Limb (tissue), 2 donors: ENCODE results near the gene TOP3A.
"Not testable (repeated sequence)": the region's sequence is repeated elsewhere in the genome, so short reads cannot be mapped to it uniquely, and the experiment has no call there.

Experiments
- DNase-seq, 2 donors: peaks; one replicate each; pipeline ENCODE4 v3.0.0-alpha.2; 2016; ENCODE audit errors: extremely low spot score in 2 of 2

TOP3A gene, protein sequence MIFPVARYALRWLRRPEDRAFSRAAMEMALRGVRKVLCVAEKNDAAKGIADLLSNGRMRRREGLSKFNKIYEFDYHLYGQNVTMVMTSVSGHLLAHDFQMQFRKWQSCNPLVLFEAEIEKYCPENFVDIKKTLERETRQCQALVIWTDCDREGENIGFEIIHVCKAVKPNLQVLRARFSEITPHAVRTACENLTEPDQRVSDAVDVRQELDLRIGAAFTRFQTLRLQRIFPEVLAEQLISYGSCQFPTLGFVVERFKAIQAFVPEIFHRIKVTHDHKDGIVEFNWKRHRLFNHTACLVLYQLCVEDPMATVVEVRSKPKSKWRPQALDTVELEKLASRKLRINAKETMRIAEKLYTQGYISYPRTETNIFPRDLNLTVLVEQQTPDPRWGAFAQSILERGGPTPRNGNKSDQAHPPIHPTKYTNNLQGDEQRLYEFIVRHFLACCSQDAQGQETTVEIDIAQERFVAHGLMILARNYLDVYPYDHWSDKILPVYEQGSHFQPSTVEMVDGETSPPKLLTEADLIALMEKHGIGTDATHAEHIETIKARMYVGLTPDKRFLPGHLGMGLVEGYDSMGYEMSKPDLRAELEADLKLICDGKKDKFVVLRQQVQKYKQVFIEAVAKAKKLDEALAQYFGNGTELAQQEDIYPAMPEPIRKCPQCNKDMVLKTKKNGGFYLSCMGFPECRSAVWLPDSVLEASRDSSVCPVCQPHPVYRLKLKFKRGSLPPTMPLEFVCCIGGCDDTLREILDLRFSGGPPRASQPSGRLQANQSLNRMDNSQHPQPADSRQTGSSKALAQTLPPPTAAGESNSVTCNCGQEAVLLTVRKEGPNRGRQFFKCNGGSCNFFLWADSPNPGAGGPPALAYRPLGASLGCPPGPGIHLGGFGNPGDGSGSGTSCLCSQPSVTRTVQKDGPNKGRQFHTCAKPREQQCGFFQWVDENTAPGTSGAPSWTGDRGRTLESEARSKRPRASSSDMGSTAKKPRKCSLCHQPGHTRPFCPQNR

DNA sequence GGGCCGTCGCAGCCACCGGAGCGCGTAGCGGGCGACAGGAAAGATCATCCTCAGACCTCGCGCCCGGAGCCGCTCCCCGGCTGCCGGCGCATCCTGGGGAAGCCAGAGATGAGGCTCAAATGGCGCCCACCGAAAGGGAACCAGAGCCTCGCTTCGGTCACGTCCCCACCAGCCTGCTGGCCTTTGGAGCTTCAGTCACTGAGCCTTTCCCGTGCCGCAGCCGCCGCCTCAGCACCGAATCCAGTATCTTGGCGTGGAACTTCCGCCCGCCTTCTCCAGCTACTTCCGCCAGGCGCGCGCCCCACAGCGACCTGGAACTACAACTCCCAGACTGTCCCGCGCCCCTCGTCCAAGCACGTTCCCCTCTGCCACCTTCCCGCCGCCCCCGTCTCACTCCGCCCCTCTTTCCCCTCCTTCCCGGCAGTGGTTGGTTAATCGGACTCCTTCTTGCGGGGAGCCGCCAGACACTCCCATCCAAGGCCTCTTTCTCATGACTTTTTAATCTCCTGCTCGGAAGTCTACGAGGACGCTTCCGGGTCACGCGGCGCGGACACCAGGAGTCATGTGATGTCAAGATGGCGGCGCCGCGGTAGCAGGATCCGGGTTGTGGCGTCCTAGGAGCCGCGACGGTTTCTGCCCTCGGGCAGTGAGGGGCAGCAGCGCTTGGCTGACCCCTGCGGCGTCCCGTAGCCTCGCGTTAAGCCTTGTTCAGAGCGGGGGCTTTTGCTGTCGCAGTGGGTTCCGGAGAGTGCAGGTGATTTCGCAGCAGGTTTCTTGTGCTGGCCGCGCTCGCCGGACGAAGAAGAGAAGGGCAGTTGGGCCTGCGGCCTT lies at the start of gene TOP3A, which contains the start of gene SMCR8:
Gene TOP3A (minus strand): TSS at position 264 of the 831 bp plus-strand sequence. CDS start 216 bp downstream, at position 48.
Gene SMCR8 (plus strand): TSS at position 563 of the 831 bp plus-strand sequence. CDS start 497 bp downstream, outside the sequence.
- peak; percentile 98 for DNase-seq

DNA sequence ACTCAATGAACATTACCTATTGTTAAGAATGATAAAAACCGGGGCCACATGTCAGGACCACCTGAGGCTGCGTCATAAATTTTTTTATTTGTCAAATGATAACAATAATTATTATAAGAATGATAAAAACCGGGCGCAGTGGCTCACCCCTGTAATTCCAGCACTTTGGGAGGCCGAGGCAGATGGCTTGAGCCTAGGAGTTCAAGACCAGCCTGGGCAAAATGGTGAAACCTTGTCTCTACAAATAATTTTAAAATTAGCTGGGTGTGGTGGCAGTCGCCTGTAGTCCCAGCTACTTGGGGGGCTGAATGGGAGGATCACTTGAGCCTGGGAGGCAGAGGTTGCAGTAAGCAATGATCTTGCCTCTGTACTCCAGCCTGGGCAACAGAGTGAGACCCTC lies 49.4 kb upstream of the TOP3A start:
- DNase-seq, result no peak

DNA sequence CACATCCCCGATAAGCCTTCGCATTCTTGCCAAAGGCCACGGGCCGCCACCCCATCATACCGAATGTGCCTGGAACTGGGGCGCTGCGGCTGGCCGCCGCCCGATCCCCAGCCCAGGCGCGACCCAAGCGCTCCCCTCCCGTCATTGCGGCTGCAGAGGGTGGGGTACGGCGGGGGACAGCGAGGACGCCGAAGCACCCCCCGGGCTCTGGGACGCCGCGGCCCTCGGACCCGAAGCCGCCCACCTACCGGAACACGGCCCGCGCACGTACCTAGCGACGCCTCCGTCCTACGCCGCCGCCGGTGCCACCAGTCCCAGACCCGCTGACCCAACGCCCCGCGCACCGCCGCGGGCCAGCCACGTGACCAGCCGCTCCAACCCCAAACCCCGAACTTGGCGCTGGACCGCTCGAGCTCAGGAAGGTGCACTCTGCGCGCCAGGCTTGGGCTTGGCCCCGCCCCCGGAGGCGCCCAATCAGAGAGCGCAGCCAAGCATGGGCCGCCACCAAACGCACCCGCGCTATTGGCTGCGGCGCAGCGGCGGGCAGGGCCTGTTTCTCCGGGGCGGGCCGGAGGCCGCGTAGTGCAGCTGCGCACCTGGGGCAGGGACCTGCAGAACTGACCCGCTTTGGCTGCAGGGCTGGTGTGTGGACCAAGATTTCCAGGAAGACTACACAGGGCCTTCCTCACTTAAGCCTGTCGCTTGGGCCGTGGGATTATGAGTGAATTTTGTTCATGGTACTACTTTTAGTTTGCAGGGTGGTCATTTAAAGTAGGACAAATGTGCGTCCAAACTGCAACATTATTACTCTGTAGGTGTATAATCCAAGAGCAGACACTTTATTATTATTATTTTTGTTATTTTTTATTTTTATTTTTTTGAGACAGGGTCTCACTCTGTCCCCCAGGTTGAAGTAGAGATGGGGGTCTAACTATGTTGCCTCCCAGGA lies 48.6 kb upstream of the TOP3A start, which contains the start of gene SHMT1:
Gene SHMT1 (minus strand): TSS at position 450 of the 949 bp plus-strand sequence. CDS start 7,569 bp downstream, outside the sequence.
- DNase-seq, result peak; percentile 92 to 93

DNA sequence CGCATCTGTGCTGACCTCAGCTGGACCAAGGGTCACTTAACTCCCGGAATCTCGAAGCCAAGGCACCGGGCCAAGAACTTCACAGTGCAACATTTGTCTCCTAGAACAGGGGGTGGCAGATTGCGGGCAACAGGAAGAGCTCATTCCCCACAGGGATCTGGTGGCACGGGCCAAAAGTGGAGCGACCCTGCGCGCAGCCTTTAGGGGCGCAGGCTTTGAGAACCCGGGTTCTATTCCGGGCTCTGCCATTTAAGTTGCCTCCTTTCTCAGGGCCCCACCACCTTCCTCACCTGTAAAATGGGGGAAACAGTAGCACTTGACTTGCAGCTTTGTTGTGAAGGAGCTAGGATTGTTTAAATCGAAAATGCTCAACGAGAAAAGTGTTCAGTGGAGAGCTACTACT lies 47.9 kb upstream of the TOP3A start:
- DNase-seq, result peak in 1 of 2 donors; percentile 43

DNA sequence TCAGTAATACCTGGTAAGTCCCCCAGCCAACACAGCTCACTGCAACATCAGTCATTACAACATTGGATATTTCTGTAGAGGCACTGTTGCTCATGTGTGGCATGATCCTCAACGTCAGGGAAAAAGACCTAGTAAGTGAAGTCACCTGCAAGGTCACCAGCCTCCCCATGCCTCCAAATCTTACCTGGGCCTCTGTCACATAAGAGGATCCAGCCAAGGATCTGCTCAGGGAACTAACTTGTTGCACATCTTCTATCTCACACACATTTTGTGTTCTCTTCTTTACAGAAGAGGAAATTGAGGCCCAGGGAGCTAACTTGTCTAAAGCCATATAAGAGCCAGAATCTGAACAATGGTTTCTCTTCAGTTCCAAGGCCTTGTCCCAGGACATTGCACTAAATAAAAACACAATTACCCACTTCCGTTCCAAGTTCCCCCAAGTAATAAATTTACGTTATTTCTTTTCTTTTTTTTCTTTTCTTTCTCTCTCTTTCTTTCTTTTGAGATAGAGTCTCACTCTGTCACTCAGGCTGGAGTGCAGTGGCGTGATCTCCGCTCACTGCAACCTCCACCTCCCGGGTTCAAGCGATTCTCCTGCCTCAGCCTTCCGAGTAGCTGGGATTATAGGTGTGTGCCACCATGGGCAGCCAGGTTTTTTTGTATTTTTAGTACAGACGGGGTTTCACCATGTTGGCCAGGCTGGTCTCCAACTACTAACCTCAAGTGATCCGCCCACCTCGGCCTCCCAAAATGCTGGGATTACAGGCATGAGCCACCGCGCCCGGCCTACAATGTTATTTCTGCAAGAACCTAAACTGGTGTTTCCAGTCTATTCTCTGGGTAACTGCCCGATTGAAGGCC lies 47.3 kb upstream of the TOP3A start:
- DNase-seq, result no peak

DNA sequence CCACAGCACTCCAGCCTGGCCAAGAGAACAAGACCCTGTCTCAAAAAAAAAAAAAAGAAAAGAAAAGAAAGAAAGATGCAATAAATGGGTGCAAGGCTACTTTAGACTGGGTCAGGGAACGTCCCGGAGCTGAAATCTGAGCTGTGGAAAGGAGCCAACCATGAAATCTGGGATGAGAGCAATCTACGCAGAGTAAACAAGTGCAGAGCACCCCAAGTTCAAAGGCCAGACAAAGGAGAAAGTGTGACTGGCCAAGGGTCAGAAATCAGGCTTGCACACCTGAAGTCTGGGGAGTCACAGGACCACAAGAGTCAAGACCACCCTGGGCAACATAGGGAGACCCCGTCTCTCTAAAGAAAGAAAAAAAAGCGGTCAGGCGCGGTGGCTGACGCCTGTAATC lies 45.7 kb upstream of the TOP3A start:
- DNase-seq, result no peak

DNA sequence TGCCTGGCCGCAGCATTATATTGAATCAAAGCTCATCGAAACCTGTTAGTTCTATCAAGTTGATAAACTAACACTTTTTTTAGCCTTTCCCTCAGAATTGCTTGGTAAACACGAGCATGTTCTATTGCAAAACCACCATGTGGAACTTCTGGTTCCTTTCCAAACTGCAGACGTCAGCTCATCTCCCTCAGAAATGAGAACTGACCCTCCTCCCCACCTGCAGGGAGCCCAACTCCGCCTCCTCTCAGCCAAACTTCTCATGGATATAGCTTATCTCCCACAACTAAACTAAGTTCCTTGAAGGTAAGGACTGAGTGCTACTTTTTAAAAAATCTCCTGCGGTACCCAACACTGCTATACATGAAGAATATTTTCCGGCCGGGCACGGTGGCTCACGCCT lies 41.8 kb upstream of the TOP3A start:
- no peak for DNase-seq

DNA sequence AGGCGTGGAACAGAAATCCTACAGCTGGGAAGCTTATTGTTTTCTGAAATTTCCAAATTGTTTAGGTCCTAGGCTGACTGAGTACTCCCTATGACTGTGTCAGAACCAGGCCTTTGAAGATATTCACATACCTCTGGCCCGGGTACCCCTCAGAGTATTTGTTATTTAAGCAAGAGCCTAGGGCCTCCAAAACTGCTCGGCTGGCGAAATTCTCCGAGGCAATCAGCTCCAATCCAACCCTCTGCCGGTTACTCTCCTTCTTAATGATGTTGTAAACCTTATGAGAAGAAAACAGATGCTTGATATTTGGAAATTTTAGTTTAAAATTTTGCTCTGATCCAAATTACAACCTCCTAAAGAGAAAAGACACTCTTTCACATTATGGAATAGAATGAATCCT lies 38.7 kb upstream of the TOP3A start:
- DNase-seq, result no peak

DNA sequence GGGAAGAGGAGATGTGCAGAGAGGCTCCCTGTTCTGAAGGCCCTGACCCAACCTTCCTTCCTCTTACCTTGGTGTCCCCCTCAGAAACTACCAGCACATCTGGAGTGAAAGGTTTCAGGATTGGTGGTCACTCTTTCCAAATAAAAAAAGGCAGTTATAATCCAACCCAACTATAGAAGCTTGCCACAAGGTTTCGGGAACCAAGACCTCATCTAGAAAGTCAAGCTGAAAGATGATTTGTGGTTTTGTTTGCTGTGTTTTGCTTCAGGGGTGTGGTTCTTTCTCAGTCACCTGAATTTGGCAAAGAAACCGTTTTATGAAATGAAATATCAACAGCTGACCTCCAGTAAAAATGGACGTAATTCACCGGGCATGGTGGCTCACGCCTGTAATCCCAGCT lies 29.2 kb upstream of the TOP3A start:
- DNase-seq, result no peak

DNA sequence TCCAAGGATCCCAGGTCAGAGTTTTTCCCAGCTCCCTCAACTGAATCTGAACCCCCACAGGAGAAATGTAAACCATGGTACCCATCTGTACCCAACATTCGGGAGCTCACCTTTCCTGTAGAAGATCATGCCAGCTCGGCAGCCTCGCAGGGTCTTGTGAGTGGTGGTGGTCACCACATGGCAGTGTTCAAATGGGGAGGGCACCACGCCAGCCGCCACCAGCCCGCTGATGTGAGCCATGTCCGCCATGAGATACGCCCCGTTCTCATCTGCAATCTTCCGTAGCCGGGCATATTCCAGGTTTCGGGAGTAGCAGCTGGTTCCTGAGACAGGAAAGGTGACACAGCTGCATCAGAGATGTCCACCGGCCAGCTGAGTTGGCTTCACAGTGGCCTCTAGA lies 25.1 kb upstream of the TOP3A start:
- DNase-seq, result no peak

DNA sequence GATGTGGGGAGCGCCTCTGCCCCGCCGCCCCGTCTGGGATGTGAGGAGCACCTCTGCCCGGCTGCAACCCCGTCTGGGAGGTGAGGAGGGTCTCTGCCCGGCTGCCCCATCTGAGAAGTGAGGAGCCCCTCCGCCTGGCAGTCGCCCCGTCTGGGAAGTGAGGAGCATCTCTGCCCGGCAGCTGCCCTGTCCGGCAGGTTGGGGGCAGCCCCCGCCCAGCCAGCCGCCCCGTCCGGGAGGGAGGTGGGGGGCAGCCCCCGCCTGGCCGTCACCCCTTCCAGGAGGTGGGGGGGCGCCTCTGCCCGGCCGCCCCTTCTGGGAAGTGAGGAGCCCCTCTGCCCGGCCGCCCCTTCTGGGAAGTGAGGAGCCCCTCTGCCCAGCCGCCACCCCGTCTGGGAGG lies 23.4 kb upstream of the TOP3A start:
- DNase-seq, result not testable (repeated sequence)

DNA sequence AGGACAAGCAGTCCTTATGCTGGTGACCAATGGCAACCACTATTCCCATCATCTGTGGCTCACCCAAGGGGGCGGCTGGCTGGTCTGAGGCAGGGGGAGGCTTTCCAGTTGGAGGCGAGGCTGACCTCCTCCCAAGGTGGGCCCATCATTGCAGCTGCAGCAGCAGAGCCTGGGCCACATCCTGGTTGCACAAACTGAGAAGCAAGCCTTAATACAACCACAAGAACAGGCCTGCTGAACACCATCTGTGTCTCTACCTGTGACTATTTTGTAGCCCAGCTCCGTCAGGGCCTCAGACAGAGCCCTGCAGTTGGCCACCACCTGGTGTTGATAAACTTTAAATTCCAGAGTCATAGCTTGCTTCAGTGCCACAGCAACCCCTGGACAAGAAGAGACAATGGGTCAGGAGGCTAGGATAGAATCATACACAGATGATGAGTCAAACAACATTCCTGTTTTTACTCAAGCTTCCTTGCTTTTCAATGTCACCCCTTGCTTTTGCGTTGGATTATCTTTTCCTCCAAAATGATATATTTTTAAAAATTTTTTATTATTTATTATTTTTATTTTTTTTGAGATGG lies 18.2 kb upstream of the TOP3A start:
- no peak for DNase-seq

DNA sequence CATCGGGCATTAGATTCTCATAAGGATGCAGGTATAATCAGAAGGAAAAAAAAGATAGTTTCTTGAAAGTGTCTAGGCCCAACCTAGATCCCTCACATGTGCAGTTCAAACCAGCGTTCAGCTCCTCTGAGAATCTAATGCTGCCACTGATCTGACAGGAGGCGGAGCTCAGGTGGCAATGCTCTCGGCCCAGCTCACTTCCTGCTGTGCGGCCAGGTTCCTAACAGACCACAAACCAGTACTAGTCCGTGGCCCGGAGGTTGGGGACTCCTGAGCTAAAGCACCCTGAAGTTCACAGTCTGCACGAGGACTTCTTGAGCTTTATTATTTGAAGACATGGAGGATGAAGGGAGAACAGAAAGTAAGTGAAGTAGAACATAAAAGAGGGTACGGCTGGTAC lies 17.1 kb upstream of the TOP3A start:
- DNase-seq, result no peak

DNA sequence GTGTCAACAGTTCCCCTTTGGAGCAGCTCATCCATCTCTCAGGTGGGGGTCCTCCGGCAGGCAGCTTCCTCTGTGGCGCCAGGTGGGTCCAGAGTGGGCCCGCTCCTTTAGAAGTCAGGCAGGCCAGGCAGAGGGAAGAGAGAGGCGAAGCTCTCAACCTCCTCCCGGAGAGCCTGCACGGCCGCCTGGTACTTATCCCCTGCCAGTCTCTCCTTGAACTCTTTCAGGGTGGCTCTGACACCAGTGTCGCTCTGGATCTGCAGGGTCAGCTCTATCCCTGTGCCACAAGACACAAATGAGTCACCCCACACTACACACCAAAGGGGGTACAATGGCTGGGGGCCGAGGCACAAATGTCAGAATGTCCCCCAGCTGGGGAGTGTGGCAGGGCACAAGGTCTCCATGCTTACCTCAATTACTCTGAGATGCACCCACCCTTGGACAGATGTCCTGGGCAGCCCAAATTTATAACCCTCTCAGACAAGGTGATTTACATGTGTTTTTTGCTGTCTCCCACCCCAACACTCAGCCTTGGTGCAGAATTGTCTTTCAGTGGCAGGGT lies 13.9 kb upstream of the TOP3A start:
- no peak for DNase-seq

DNA sequence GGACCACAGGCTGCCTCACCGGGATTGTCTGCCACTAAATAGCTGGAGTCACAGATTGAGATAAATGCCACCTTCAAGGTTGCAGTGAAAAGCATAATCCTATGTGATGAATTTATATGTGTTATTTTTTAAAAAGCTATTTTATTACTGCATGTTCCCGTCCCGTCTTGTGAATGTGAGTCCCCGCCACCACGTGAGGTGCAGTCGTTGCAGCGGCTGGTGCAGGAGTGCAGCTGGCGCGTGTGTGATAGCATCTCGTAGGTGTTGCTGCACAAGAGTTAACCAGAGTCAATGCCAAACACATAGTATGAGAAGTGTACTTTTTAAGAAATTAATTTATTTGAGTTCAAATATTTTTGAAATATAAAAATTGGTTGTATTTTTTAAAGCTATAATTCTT lies 12.8 kb upstream of the TOP3A start:
- DNase-seq, result no peak

DNA sequence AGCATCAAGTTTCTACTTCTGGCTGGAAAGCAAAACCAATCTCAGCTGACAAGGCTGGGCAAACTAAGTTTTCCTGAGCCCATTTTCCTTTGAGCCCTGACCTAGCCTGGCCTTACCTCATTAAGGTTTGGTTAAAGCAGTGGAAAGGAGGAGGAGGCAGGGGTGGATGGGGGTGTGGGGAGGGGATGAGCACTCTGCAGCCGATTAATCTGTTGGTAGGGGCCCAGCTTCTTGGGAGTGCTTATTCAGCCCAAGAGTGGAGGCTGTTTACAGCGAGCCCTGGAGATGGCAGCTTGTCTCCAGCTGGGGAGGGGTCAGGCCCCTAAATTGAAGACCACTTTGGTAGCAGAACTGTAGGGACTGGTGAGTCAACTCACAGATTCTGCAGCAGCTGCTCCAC lies 12.3 kb upstream of the TOP3A start:
- DNase-seq, result no peak

DNA sequence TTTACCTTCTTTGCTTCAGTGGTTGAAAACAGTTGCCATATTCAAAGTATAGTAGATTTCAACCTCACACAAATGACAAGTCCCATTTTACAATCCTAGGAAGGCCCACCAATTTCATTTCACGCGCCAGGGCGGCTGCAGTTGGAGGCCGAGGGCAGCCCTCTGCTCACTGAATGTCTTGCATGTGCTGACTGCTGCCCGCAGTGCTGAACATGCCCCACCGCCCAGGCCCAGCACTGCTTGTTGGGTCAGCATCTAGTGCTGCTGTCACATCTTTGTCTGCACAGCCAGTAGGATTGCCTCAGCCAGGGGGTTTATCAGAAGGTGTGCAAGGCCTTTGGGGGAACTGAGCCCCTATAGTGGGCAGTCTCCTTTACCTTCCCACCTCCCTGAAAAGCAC lies 11.8 kb upstream of the TOP3A start:
- DNase-seq, result no peak

DNA sequence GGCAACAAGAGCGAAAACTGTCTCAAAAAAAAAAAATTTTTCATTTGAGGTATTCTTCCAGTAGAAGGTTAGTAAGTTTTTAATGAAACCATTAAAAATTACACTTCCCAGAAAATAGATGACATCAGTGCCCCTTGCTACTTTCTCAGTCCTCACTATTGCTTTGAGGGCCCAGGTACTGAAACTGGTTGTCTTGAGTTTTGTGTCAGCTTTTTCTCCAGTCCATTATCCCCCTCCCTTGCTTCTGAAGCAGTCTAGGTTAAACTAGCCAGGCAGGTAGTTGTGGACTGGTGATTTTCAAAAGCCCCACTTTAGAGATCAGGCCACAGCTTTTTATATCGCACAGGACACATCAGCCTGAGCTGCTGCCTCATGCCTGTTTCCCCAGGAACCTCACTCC lies 11.2 kb upstream of the TOP3A start:
- no peak for DNase-seq
